Right kidney (tissue), 1 donor: ENCODE results near the gene UQCC3.
"Not testable (repeated sequence)": the region's sequence is repeated elsewhere in the genome, so short reads cannot be mapped to it uniquely, and the experiment has no call there.

ENCODE experiments used
- DNase-seq: peaks from one replicate; pipeline ENCODE4 v3.0.0-alpha.2; 2016

The UQCC3 gene

DNA sequence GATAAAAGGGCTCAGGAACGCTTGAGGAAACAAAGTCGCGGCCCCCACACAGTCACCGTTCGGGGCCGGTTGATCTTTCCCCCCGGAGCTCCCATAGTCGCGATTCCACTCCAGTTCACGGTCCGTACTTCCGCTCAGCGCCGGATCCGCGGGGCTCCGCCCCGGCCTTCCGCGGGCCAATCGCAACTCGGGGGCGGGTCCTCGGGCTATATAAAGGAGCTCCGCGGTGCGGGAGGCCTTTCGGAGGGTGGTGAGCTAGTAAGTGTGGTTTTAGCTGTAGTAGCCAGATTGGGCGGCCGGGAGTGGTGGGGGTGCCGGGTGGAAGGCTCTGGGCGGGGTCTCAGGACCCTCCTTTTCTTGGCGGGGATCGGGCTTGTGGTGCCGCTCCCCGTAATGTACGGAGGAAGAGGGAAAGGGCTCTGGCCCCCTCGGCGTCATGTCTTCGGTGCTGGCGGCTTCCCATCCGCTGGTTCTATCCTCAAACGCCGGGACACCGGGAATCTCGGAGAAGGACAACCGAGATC lies 6.3 kb upstream of the UQCC3 start, which contains the start of the genes C11orf98 and CSKMT:
C11orf98 (minus strand) TSS at position 136 of the 524 bp plus-strand sequence; CDS start at position 95, 41 bp downstream.
CSKMT (plus strand) TSS at position 238 of the 524 bp plus-strand sequence. CDS start 568 bp downstream, outside the sequence.
- DNase-seq = peak; percentile 96

DNA sequence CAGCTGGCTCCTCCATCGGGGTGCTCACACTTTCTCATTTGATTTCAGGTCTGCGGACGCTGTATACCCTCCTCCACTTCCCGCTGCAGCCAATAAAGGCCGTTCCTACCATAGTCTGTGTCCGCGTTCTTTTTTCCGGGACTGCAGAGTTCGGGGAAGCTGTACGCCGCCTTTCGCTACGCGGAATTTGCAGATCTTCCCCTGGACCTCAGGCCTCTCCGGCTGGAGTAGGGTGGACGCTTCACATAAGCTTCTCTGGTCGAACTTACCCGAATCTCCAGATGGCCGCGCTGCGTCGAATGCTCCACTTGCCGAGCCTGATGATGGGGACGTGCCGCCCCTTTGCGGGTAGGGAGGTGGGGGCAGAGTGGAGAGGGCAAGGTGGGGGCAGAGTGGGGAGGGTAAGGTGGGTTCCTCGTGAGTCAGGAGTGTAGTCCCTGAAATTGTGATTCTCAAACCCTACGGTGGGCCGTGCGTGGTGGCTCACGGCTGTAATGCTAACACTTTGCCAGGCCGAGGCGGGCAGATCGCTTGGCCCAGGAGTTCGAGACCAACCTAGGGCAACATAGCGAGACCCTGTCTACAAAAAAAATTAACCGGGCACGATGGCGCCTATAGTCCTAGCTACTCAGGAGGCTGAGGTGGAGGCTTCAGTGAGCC lies 5.7 kb upstream of the UQCC3 start:
- no peak for DNase-seq

GRCh38 chr11:62666259-62666926 lies 5.1 kb upstream of the UQCC3 start:
- DNase-seq = no peak

GRCh38 chr11:62667460-62667859 lies 4.0 kb upstream of the UQCC3 start:
- no peak for DNase-seq

- DNase-seq = no peak
Measured at GRCh38 chr11:62669420-62670161, 1.9 kb upstream of the UQCC3 start.

DNA sequence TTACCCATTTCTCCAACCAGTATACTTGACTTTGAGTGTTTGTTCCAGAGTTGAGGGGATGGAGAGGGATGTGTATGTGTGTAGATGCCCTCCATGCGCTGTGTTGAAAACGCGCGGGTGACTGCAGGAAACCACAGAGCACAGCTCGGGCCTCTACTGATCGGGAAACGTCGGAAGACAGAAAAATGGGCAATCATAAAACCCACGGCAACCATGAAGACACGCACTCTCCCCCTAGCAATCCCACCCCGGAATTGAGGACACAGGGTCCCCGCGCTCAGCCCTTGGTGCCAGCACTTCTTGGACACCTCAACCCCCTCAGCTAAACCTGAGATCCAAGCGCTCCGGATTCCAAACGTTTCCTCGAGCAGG lies 251 bp upstream of the UQCC3 start:
- no peak for DNase-seq

- no peak for DNase-seq
Measured at GRCh38 chr11:62673196-62673525, 1.7 kb downstream of the UQCC3 start.

DNA sequence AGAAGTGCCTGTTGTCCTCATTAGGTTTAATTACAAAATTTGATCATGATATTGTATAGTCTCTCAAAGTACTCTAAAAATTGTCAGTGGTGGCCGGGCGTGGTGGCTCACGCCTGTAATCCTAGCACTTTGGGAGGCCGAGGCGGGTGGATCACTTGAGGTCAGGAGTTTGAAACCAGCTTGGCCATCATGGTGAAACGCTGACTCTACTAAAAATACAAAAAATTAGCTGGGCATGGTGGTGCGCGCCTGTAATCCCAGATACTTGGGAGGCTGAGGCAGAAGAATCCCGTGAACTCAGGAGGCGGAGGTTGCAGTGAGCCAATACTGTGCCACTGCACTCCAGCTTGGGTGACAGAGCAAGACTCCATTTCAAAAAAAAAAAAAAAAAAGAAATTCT lies 3.9 kb downstream of the UQCC3 start:
- DNase-seq = not testable (repeated sequence)

DNA sequence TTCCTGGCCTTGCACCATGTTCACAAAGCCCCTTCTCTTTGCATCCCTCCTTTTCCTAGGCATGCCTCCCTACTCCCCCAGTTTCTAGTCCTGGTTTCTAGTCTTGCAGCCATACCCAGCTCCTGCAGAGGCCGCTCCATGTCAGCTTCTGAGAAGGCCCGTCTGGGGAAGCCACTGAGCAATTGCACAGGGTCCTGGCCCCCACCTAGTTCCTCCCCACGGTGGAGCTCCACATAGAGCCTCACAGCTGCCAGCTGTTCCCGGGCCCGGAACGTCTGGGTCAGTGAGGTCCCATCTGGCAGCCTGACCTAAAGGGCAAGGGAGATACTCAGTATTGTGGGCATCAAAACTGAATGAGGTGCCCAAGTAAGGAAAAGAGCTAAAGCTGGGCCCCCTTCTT lies 5.2 kb downstream of the UQCC3 start:
- no peak for DNase-seq

DNA sequence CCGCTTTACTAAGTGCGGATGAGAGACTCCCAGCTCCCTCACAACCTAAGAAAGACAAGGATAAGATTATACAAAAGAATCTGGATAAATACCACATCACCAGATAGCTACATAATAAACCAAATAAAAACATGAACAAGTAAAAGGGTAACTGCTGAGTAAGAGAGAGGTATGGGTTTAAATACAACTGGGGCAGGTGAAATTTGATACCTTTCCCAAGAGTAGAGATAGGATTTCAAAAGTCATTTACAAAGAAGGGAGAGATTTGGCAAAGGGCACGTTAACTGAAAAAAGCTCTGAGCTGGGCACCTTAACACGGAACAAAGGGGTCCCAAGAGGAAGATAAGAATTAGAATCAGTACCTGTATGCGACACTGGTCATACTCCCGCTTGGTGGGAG lies 5.7 kb downstream of the UQCC3 start:
- no peak for DNase-seq

DNA sequence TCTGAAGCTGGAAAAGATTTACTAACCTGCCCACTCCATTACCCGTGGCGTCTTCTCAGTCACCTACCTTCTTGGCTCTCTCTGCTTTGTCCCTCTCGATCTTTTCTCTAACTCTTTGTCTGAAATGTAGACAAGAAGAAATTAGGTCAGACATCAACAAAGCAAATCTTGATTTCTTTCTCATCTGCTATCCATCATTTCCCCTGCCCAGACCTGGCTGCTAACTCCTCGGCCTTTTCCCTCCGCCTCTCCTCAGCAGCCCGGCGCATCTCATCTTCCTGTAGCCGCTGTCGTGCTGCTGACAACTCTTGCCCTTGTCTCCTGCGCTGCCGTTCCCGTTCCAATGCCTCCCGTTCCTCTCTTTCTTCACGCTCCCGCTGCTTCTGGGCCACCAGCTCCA lies 6.2 kb downstream of the UQCC3 start:
- no peak for DNase-seq

- no peak for DNase-seq
Measured at GRCh38 chr11:62678433-62678769, 6.9 kb downstream of the UQCC3 start.

GRCh38 chr11:62678770-62679696 lies 7.6 kb downstream of the UQCC3 start, which contains the start of gene UBXN1:
TSS of gene UBXN1 (minus strand) at chr11:62679073. CDS start at chr11:62678923, 150 bp downstream.
- peak; percentile 88 for DNase-seq

GRCh38 chr11:62680825-62681240 lies 9.4 kb downstream of the UQCC3 start:
- DNase-seq = peak; percentile 11

GRCh38 chr11:62682518-62682917 lies 11.0 kb downstream of the UQCC3 start:
- no peak for DNase-seq

- DNase-seq = peak; percentile 80
Measured at GRCh38 chr11:62687508-62688396, 16.3 kb downstream of the UQCC3 start.

- DNase-seq = no peak
Measured at GRCh38 chr11:62688491-62688890, 17.0 kb downstream of the UQCC3 start.

DNA sequence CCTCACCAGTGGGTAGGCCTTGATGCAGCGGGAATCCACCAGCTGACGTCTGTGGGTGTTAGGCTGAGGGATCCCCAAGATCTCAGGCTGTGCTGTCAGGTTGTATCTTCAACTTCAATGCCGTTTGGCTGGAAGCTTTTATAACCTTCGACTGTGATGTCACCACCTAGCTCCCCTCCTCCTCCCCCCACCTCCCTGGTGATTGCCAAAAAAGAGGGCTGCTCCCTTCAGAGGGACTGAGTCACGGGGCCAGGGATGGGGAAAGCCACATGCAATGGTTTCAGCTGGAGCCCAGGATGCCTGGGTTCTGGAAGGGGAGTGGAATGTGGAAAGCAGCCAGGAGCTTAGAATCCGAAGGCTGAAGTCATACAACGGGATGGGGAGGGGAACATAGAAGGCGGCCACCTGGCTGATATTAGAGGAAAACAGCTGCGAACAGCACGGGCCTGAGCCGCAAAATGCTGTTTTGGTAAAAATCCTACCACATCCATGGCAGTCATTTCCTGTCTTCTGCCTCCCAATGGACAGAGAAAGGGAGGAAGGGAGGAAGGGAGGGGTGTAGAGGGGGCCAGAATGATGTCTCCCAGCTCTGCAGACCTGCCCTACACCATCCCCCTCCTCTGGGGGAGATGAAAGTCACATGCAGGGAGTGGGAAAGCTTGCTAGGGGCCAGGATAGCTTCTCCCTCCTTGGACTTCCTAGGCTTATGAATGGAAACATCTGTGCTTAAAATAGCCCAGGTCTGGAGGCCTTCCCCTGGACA lies 18.1 kb downstream of the UQCC3 start, which contains the start of gene LRRN4CL:
LRRN4CL (minus strand) TSS at position 110 of the 763 bp plus-strand sequence. CDS start 1,022 bp downstream, outside the sequence.
- peak; percentile 17 for DNase-seq

- not testable (repeated sequence) for DNase-seq
Measured at GRCh38 chr11:62693624-62694023, 22.2 kb downstream of the UQCC3 start.
